AG04450 (cell line): Measurements from ENCODE around the gene SSH3. TPM values are rescaled to one million over a fixed set of nuclear protein-coding genes. Genes with fewer than 3 reads are reported as not detected.

Experiments used
- CTCF ChIA-PET: fragments of 300-600, 350-600 bp; formaldehyde crosslinking; extraction: SDS; loops from one replicate; lab custom pipeline; 2022; ENCODE audit warnings: antibody characterized with exemption, inconsistent platforms; lab: Charles Lee
- POLR2A ChIA-PET: fragments of 350-600 bp; formaldehyde crosslinking; extraction: SDS; loops from one replicate; lab custom pipeline; 2021; ENCODE audit warnings: antibody characterized with exemption, inconsistent platforms; lab: Yijun Ruan, JAX
- DNase-seq: peaks from one replicate; pipeline ENCODE4 v3.0.0-alpha.2; 2011; ENCODE audit warnings: low read depth, low spot score
- H3K27ac ChIP-seq: one replicate; pipeline ENCODE4 v1.5.1; 2012; ENCODE audit warnings: low read depth, low read length, control low read depth
- H3K27me3 ChIP-seq: one replicate; pipeline ENCODE4 v1.6.0; 2012; ENCODE audit warnings: low read length; ENCODE audit not compliant: control insufficient read depth, insufficient read depth
- H3K4me3 ChIP-seq: 2 replicates; pipeline ENCODE4 v1.5.1; 2011; ENCODE audit warnings: mild to moderate bottlenecking, low read depth, low read length, control low read depth
- H3K9me3 ChIP-seq: 2 replicates; pipeline ENCODE4 v1.5.1; 2012; ENCODE audit warnings: low read length; ENCODE audit not compliant: control insufficient read depth, insufficient read depth
- polyA plus RNA-seq: library from polyadenylated mRNA; depleted of rRNA; stranded (reverse); fragments of >200 nt; gene quantifications from 2 replicates; pipeline ENCODE4 v1.2.3, GENCODE V29; 2011
- TF ChIP-seq, protein P1 (sequence below): IDR thresholded peaks from 2 replicates; pipeline ENCODE4 v1.5.1; 2011; ENCODE audit warnings: low read depth, low read length, control low read depth, inconsistent platforms

Gene SSH3
- polyA plus RNA-seq, 1 experiment, result 16.5 TPM

DNA sequence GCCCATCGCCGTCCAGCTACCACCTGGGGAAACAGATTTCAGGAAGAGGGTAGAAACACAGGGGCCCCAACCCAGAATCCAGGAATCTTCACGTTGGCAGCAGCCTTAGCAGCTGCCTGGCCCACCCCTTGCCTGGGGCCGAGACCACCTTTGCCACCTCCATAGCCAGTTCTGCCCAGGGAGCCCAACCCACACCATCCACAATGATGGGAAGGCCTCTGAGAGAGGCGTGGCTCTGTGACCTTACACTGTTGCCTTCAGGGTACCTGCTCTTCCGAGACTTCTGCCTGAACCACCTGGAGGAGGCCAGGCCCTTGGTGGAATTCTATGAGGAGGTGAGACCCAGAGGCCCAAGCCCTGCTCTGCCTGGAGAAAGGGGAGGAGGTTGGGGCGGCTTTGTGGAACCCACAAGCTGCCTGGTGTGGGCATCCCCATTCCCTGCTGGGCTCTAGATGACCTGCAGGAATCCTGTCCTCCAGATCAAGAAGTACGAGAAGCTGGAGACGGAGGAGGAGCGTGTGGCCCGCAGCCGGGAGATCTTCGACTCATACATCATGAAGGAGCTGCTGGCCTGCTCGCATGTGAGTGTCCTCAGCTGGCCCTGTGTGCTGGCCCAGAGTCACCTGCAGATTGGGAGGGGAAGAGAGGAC, 24.3 kb upstream of the SSH3 start:
- no peak overlapping the region for H3K27ac ChIP-seq
- CTCF ChIA-PET, result interaction anchor here (1.0 to 1.4 kb wide), 2 partner anchors 12 to 73 kb away, joined by 3 to 6 read pairs; no protein-coding TSS in a partner anchor
- TF ChIP-seq, protein P1, sequence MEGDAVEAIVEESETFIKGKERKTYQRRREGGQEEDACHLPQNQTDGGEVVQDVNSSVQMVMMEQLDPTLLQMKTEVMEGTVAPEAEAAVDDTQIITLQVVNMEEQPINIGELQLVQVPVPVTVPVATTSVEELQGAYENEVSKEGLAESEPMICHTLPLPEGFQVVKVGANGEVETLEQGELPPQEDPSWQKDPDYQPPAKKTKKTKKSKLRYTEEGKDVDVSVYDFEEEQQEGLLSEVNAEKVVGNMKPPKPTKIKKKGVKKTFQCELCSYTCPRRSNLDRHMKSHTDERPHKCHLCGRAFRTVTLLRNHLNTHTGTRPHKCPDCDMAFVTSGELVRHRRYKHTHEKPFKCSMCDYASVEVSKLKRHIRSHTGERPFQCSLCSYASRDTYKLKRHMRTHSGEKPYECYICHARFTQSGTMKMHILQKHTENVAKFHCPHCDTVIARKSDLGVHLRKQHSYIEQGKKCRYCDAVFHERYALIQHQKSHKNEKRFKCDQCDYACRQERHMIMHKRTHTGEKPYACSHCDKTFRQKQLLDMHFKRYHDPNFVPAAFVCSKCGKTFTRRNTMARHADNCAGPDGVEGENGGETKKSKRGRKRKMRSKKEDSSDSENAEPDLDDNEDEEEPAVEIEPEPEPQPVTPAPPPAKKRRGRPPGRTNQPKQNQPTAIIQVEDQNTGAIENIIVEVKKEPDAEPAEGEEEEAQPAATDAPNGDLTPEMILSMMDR, result no peak
- no peaks in the 10 kb centered on the region; the same call in 1 of the 2 replicates for H3K9me3 ChIP-seq
- H3K27me3 ChIP-seq, result no peaks in the 10 kb centered on the region
- no peak overlapping the region for H3K4me3 ChIP-seq
- DNase-seq, result no peak
- POLR2A ChIA-PET, result interaction anchor here (1.0 to 1.9 kb wide), 2 partner anchors 9 to 14 kb away, joined by 4 to 20 read pairs; partner anchors contain the start of gene ANKRD13D

DNA sequence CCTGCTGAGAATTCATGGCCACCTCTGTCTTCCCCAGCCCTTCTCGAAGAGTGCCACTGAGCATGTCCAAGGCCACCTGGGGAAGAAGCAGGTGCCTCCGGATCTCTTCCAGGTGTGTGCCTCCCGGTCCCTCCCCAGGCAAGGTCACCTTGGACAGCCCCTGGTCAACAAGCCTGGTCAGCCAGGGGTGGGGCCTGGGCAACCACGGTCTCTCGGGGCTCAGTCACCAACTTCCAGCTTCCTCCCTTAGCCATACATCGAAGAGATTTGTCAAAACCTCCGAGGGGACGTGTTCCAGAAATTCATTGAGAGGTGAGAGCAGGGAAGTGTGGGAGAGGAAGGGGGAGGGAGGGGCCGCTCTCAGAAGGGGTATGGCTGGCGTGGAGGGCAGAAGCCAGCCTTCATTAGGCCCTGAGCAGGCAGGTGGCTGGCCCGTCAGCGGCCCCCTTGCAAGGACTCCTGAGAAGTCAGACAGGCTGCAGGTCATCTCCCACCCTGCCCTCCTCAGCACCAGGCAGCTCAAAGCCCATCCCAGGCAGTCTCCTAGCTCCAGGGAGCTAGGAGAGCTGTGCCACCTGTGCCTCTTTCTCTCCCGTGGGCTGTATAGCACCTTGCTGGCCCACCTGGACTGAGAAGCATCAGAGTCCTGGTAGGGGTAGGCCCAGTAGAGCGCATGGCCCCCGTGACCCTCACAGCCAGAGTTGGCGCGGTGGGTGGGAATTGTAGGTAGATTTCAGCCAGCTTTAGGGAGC, 23.6 kb upstream of the SSH3 start:
- Histone ChIP-seq H3K9me3 (no peaks in the 10 kb centered on the region; the same call in 1 of the 2 replicates), H3K27me3 (no peaks in the 10 kb centered on the region), H3K27ac (no peak overlapping the region), H3K4me3 (no peak overlapping the region)
- DNase-seq, result no peak
- POLR2A ChIA-PET, result no interaction called here
- CTCF ChIA-PET, result interaction anchor here (1.0 to 1.4 kb wide), 2 partner anchors 13 to 72 kb away, joined by 3 to 6 read pairs; no protein-coding TSS in a partner anchor
- TF ChIP-seq, protein P1, result no peak

DNA sequence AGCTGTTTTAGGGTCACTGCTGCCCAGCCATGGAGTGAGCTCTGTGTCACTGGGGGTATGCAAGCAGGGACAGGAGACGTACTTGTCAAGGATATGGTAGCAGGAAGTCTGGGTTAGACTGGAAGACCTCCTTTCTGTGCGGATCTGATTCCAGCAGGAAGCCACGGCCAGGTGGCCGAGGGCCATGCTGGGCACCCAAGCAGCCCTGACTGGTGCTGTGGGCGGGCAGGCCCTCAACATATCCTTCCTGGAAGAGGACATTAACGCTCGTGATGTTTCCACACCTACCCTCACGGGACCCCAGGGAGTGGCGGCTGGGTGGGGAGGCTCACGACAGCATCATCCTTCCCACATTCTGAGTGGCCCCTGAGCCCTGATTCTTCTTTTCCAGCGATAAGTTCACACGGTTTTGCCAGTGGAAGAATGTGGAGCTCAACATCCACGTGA, 23.0 kb upstream of the SSH3 start:
- Histone ChIP-seq H3K27ac (no peak overlapping the region), H3K9me3 (no peaks in the 10 kb centered on the region; the same call in 1 of the 2 replicates)
- POLR2A ChIA-PET, result no interaction called here

DNA sequence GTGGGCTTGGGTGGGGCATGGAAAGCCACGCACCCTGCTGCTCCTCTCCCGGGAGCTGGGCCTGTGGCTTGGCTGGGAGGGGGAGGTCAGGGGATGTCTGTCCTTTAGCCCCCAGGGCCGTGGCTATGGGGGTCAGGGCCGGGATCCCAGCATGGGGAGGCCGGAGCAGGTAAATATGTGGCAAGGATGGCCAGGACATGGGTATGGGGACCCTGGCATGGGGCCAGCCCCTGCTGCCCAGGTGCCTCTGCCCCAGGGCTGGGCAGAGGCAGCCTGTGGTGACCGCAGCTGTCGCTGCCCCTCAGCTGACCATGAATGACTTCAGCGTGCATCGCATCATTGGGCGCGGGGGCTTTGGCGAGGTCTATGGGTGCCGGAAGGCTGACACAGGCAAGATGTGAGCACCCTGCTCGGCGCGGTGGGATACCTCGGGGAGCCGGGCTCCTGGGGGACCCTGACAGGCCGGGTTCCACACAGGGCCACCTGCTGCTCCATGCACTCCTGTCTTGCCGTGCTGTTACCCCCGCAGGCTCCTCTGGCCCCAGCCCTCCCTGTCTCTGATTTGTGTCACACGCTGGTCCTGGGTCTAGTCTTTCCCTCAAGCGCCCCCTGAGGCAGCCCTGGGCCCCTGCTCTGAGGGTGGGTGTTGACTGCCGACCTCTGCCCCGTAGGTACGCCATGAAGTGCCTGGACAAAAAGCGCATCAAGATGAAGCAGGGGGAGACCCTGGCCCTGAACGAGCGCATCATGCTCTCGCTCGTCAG, 22.4 kb upstream of the SSH3 start:
- DNase-seq, result no peak
- H3K9me3 ChIP-seq, result no peaks in the 10 kb centered on the region; the same call in 1 of the 2 replicates
- H3K27ac ChIP-seq, result peak overlapping the region; percentile 21
- CTCF ChIA-PET, result interaction anchor here (1.4 kb wide), 1 partner anchor 14 kb away, joined by 6 read pairs; no protein-coding TSS in a partner anchor
- TF ChIP-seq, protein P1, result no peak
- no peak overlapping the region for H3K4me3 ChIP-seq
- no peaks in the 10 kb centered on the region for H3K27me3 ChIP-seq
- POLR2A ChIA-PET, result no interaction called here

More for the DNA sequence above, 23.0 kb upstream of the SSH3 start:
- CTCF ChIA-PET, result interaction anchor here (1.0 to 1.4 kb wide), 2 partner anchors 14 to 71 kb away, joined by 3 to 6 read pairs; no protein-coding TSS in a partner anchor
- no peaks in the 10 kb centered on the region for H3K27me3 ChIP-seq
- no peak overlapping the region for H3K4me3 ChIP-seq
- TF ChIP-seq, protein P1, result no peak
- no peak for DNase-seq
